Esophagus mucosa (tissue), 1 donor: ENCODE measurements around the gene LRP1B. TPM values are rescaled to one million over a fixed set of nuclear protein-coding genes. Genes with fewer than 3 reads are reported as not detected.
"Not testable (repeated sequence)": the region's sequence is repeated elsewhere in the genome, so short reads cannot be mapped to it uniquely, and the experiment has no call there.

Experiments
- ATAC-seq: fragments of 200-7000 bp; cut with Tn5 transposase; one replicate; pipeline ENCODE4 v1.9.1; 2020
- total RNA-seq: library from RNA; stranded (reverse); gene quantifications from one replicate; pipeline ENCODE4 v1.2.4, GENCODE V29; 2023
- donor health status: DM: yes; HTN: yes; CAD: no.

Gene LRP1B
- total RNA-seq, 1 donor from 2014 or later, result 0.40 TPM

- ATAC-seq, result no peak
Observed at GRCh38 chr2:140491876-140492275, 1638.9 kb downstream of the LRP1B start.

- no peak for ATAC-seq
Observed at GRCh38 chr2:140489193-140489592, 1641.6 kb downstream of the LRP1B start.

GRCh38 chr2:140481136-140481535, 1649.7 kb downstream of the LRP1B start:
- no peak for ATAC-seq

- no peak for ATAC-seq
Observed at GRCh38 chr2:140473851-140474250, 1657.0 kb downstream of the LRP1B start.

- ATAC-seq, result no peak
Observed at GRCh38 chr2:140472676-140473075, 1658.1 kb downstream of the LRP1B start.

GRCh38 chr2:140465301-140465700, 1665.5 kb downstream of the LRP1B start:
- no peak for ATAC-seq

- ATAC-seq, result no peak
Observed at GRCh38 chr2:140462990-140463389, 1667.8 kb downstream of the LRP1B start.

GRCh38 chr2:140457483-140457882, 1673.3 kb downstream of the LRP1B start:
- no peak for ATAC-seq

- no peak for ATAC-seq
Observed at GRCh38 chr2:140455315-140455714, 1675.5 kb downstream of the LRP1B start.

GRCh38 chr2:140454717-140455116, 1676.1 kb downstream of the LRP1B start:
- no peak for ATAC-seq

- ATAC-seq, result no peak
Observed at GRCh38 chr2:140451324-140451723, 1679.5 kb downstream of the LRP1B start.

GRCh38 chr2:140442319-140442718, 1688.5 kb downstream of the LRP1B start:
- no peak for ATAC-seq

- ATAC-seq, result no peak
Observed at GRCh38 chr2:140440815-140441214, 1690.0 kb downstream of the LRP1B start.

GRCh38 chr2:140436936-140437335, 1693.9 kb downstream of the LRP1B start:
- no peak for ATAC-seq

- ATAC-seq, result not testable (repeated sequence)
Observed at GRCh38 chr2:140427033-140427432, 1703.8 kb downstream of the LRP1B start.

GRCh38 chr2:140424471-140424870, 1706.3 kb downstream of the LRP1B start:
- no peak for ATAC-seq

GRCh38 chr2:140422759-140423158, 1708.1 kb downstream of the LRP1B start:
- ATAC-seq, result no peak

- no peak for ATAC-seq
Observed at GRCh38 chr2:140417504-140417903, 1713.3 kb downstream of the LRP1B start.

- ATAC-seq, result no peak
Observed at GRCh38 chr2:140416577-140416976, 1714.2 kb downstream of the LRP1B start.

- not testable (repeated sequence) for ATAC-seq
Observed at GRCh38 chr2:140415035-140415434, 1715.8 kb downstream of the LRP1B start.

- ATAC-seq, result no peak
Observed at GRCh38 chr2:140410695-140411094, 1720.1 kb downstream of the LRP1B start.

GRCh38 chr2:140401056-140401455, 1729.8 kb downstream of the LRP1B start:
- ATAC-seq, result no peak

GRCh38 chr2:140392824-140393223, 1738.0 kb downstream of the LRP1B start:
- ATAC-seq, result no peak

GRCh38 chr2:140384946-140385345, 1745.9 kb downstream of the LRP1B start:
- no peak for ATAC-seq

- no peak for ATAC-seq
Observed at GRCh38 chr2:140383781-140384180, 1747.0 kb downstream of the LRP1B start.

- no peak for ATAC-seq
Observed at GRCh38 chr2:140376686-140377085, 1754.1 kb downstream of the LRP1B start.
